ENCODE data around the gene ATP10A. TPM values are rescaled to one million over a fixed set of nuclear protein-coding genes. Genes with fewer than 3 reads are reported as not detected.

Gene ATP10A
- total and polyA plus RNA-seq, 2 of the 8 experiments (the other 6 are each of a cell fraction or from before 2014, with no cell fraction given) = 2.0 to 2.8 TPM

GRCh38 chr15:25770031-25770430 is 93.1 kb downstream of the ATP10A start:
- DNase-seq (ENCODE audit: low read depth in 1 of 2, low spot score in 2 of 2) = no peak
- Histone ChIP-seq H3K9me3 (ENCODE audit: insufficient read depth in 2 of 2, low read depth in 1 of 2, low read length in 1 of 2) (no peaks in the 10 kb centered on the region; a peak in 1 of 4 replicates), H3K4me2 (ENCODE audit: insufficient read depth in 1 of 2, low read depth in 2 of 2, low read length in 2 of 2) (no peak overlapping the region), H4K20me1 (replicated peaks in 1 of 2; ENCODE audit: control insufficient read depth in 1 of 2, insufficient read depth in 2 of 2, low read length in 2 of 2) (peaks cover 0 to 2% of the 10 kb centered on the region in 2 experiments), H3K9ac (replicated peaks in 1 of 4; ENCODE audit: extremely low read depth in 1 of 4, low read depth in 3 of 4, low read length in 3 of 4) (no peak overlapping the region), H3K79me2 (ENCODE audit: control insufficient read depth in 1 of 2, insufficient read depth in 2 of 2, low read length in 2 of 2) (no peaks in the 10 kb centered on the region), H3K27ac (ENCODE audit: low read depth, low read length) (no peak overlapping the region), H3K27me3 (replicated peaks in 1 of 4; ENCODE audit: control insufficient read depth in 3 of 4, extremely low read depth in 1 of 4, insufficient read depth in 3 of 4, low read length in 3 of 4) (no peaks in the 10 kb centered on the region), H3K56ac (replicated peaks; ENCODE audit: insufficient read length, low read depth, low read length) (no peak overlapping the region), H3K23me2 (ENCODE audit: low read depth, low read length) (0 out of 2 replicates have a peak, but pooled peaks cover 2% of the 10 kb centered on the region), H3K4me1 (replicated peaks in 1 of 4; ENCODE audit: control insufficient read depth in 3 of 4, insufficient read depth in 4 of 4, low read length in 3 of 4) (peaks cover 0 to 3% (median 0%) of the 10 kb centered on the region in 4 experiments; a peak in 1 of 7 replicates), H2BK5ac (ENCODE audit: low read depth, low read length) (no peak overlapping the region), H4K5ac (ENCODE audit: insufficient read length, low read depth, low read length) (no peak overlapping the region), H3K36me3 (ENCODE audit: control insufficient read depth in 2 of 4, insufficient read depth in 4 of 4, low read length in 3 of 4) (no peaks in the 10 kb centered on the region), H2AFZ (ENCODE audit: low read length) (no peak overlapping the region), H2AK5ac (ENCODE audit: low read depth, low read length) (no peak overlapping the region), H2BK120ac (replicated peaks; ENCODE audit: low read depth, low read length) (no peak overlapping the region), H3K23ac (ENCODE audit: insufficient read length) (no peak overlapping the region), H2BK15ac (ENCODE audit: low read length) (no peak overlapping the region), H3K79me1 (ENCODE audit: low read depth, low read length) (no peaks in the 10 kb centered on the region), H3K4ac (replicated peaks; ENCODE audit: insufficient read length, low read depth, low read length) (no peak overlapping the region), H3K4me3 (ENCODE audit: extremely low read depth in 1 of 4, insufficient read depth in 2 of 4, low read depth in 3 of 4, low read length in 4 of 4) (no peak overlapping the region), H3K18ac (ENCODE audit: extremely low read depth, low read length) (no peak overlapping the region), H2BK20ac (ENCODE audit: low read length) (no peak overlapping the region), H4K91ac (replicated peaks; ENCODE audit: insufficient read length, low read length) (no peak overlapping the region), H2BK12ac (ENCODE audit: low read depth, low read length) (no peak overlapping the region), H3K14ac (ENCODE audit: insufficient read length) (no peak overlapping the region), H4K8ac (ENCODE audit: extremely low read depth, insufficient read depth, low read length) (peak overlapping the region; percentile 4; the same call in 1 of the 2 replicates)
- POLR2A ChIA-PET (ENCODE audit: partially characterized antibody) = no interaction called here
- CTCF ChIA-PET (ENCODE audit: partially characterized antibody) = interaction anchor here (0.7 to 3.1 kb wide), 3 partner anchors 13 to 276 kb away, joined by 3 to 11 read pairs (median 3); no protein-coding TSS in a partner anchor
- WGBS, 2 experiments (ENCODE audit: extremely low coverage in 1 of 2, insufficient coverage in 1 of 2, insufficient read length in 1 of 2, insufficient replicate concordance in 2 of 2, low coverage in 1 of 2, low lambda C conversion rate in 2 of 2, missing lambda C conversion rate in 1 of 2) = 93% methylated on average over 14 of the region's 14 CpGs; no CpG with 5 or more reads in 1 of the 2 experiments
- no peak for FAIRE-seq
- TF ChIP-seq POLR2AphosphoS5 (IDR thresholded peaks at IDR 0.05; ENCODE audit: low read depth, low read length) = no peak
- TF ChIP-seq SUZ12 (IDR thresholded peaks at IDR 0.05; ENCODE audit: low read length) = no peak
- no peak for TF ChIP-seq CEBPB (IDR thresholded peaks at IDR 0.05; ENCODE audit: low read depth, low read length)
- no peak for TF ChIP-seq HDAC2 (IDR thresholded peaks at IDR 0.05; ENCODE audit: borderline replicate concordance in 1 of 2, low read depth in 2 of 2, low read length in 2 of 2)
- TF ChIP-seq MAFK (IDR thresholded peaks at IDR 0.05; ENCODE audit: low read depth, low read length) = no peak
- TF ChIP-seq KDM4A (IDR thresholded peaks at IDR 0.05; ENCODE audit: low read depth, low read length, severe bottlenecking) = no peak
- TF ChIP-seq YY1 (IDR thresholded peaks at IDR 0.05; ENCODE audit: low read depth, low read length) = no peak
- no peak for TF ChIP-seq POU5F1 (IDR thresholded peaks at IDR 0.05; ENCODE audit: low read depth, low read length)
- TF ChIP-seq RFX5 (IDR thresholded peaks at IDR 0.05; ENCODE audit: borderline replicate concordance, low read depth, low read length) = no peak
- no peak for TF ChIP-seq RNF2 (IDR thresholded peaks at IDR 0.05; ENCODE audit: borderline replicate concordance, low read depth, low read length, missing control alignments, poor library complexity, severe bottlenecking)
- TF ChIP-seq EZH2 (IDR thresholded peaks at IDR 0.05; ENCODE audit: low read depth, low read length, severe bottlenecking) = no peak
- TF ChIP-seq E2F6 (IDR thresholded peaks at IDR 0.05) = no peak
- no peak for TF ChIP-seq RXRA (IDR thresholded peaks at IDR 0.05; ENCODE audit: insufficient read depth, low read depth, low read length)

Data from H1 (cell line).